Thyroid gland (tissue), 4 donors: ENCODE data around the gene TET3. TPM values are rescaled to one million over a fixed set of nuclear protein-coding genes. Genes with fewer than 3 reads are reported as not detected.

ENCODE experiments used
- DNase-seq, 2 donors: peaks; one replicate each; pipeline ENCODE4 v3.0.0-alpha.2; 2019
- H3K27ac ChIP-seq, 3 donors: fragments of 200-600 bp; sonication (generic); 1 replicate in 2 of 3; 2 replicates in 1 of 3; pipeline ENCODE4 v1.5.1; 2016 to 2019; ENCODE audit warnings: mild to moderate bottlenecking in 1 of 3, moderate library complexity in 1 of 3
- H3K27me3 ChIP-seq: fragments of 200-600 bp; sonication (generic); one replicate; pipeline ENCODE4 v1.5.1; 2019
- H3K36me3 ChIP-seq, 2 donors: fragments of 200-600 bp; sonication (generic); one replicate each; pipeline ENCODE4 v1.5.1; 2016 to 2019
- H3K4me1 ChIP-seq, 2 donors: fragments of 200-600 bp; sonication (generic); one replicate each; pipeline ENCODE4 v1.5.1; 2017 to 2019
- H3K4me3 ChIP-seq, 3 donors: fragments of 200-600 bp; sonication (generic); replicated peaks in 1 of 3; 1 replicate in 2 of 3; 2 replicates in 1 of 3; pipeline ENCODE4 v1.5.1; 2016; ENCODE audit warnings: mild to moderate bottlenecking in 1 of 3
- H3K9me3 ChIP-seq: fragments of 200-600 bp; sonication (generic); one replicate; pipeline ENCODE4 v1.5.1; 2017
- POLR2A ChIP-seq, 2 donors: fragments of 450-650 bp; IDR thresholded peaks; one replicate each; pipeline ENCODE4 v1.6.1; 2017; ENCODE audit warnings: antibody characterized with exemption in 2 of 2, mild to moderate bottlenecking in 2 of 2, moderate library complexity in 1 of 2
- WGBS, 2 donors: methylation state at CpG; one replicate each; pipeline ENCODE4 v1.1.5; 2017; 5-methylcytosine and 5-hydroxymethylcytosine counted together
- intact Hi-C: fragments of 100-400 bp; cut with DNase I; formaldehyde crosslinking; loops from one replicate; pipeline ENCODE4 v1.15.1; 2023
- total RNA-seq, 4 donors: library from RNA; depleted of rRNA; stranded (reverse); fragments of >200 nt; gene quantifications; one replicate each; pipeline ENCODE4 v1.2.3, GENCODE V29; 2016
- TF ChIP-seq, protein P1 (sequence below), 6 experiments: fragments of 200-600 bp in 3 of 6; fragments of 450-650 bp in 3 of 6; sonication (generic) in 3 of 6; IDR thresholded peaks; one replicate each; pipeline ENCODE4 v1.5.1; 2016 to 2019; ENCODE audit warnings: antibody characterized with exemption in 6 of 6, mild to moderate bottlenecking in 2 of 6, inconsistent platforms in 1 of 6, moderate library complexity in 1 of 6

The TET3 gene
- total RNA-seq, 4 donors from 2014 or later, result 6.4 to 10.8 (median 7.5) TPM

DNA sequence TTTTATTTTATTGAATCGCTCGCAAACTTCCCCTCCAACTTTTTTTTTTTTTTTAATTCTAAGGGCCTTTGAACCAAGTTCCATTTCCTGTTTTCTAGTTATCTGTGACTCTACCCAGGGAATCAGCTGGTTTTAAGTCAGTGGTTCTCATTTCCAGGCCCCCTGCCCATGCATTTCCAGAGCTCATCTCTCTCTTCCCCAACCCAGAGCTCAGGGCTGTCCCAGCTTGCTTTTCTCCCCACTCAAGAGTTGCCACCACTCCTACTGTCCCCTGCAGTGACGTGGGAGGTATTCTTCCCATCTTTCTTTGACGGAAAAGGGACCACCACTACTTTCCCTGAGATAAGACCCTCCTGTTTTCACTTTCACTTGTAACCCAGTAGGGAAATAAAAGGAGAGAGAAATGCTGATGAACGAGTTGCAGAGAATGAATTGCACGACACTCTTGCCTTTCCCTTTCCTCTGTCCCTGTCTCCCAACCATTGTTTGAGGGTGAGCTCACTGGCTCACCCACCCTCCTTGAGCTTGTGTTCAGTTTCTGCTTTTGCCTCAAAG, 42.1 kb downstream of the TET3 start:
- DNase-seq, result no peak
- 79 to 83% methylated on average over 6 of the region's 6 CpGs for WGBS, 2 donors
- Histone ChIP-seq H3K36me3 (no peaks in the 10 kb centered on the region), H3K4me3 (no peak overlapping the region), H3K27ac (no peak overlapping the region), H3K9me3 (no peaks in the 10 kb centered on the region), H3K4me1 (peaks cover 0 to 6% of the 10 kb centered on the region in 2 donors), H3K27me3 (no peaks in the 10 kb centered on the region)
- intact Hi-C loops, result no loop called here
- TF ChIP-seq POLR2A (IDR thresholded peaks at IDR 0.05), result no peak
- TF ChIP-seq, protein P1, sequence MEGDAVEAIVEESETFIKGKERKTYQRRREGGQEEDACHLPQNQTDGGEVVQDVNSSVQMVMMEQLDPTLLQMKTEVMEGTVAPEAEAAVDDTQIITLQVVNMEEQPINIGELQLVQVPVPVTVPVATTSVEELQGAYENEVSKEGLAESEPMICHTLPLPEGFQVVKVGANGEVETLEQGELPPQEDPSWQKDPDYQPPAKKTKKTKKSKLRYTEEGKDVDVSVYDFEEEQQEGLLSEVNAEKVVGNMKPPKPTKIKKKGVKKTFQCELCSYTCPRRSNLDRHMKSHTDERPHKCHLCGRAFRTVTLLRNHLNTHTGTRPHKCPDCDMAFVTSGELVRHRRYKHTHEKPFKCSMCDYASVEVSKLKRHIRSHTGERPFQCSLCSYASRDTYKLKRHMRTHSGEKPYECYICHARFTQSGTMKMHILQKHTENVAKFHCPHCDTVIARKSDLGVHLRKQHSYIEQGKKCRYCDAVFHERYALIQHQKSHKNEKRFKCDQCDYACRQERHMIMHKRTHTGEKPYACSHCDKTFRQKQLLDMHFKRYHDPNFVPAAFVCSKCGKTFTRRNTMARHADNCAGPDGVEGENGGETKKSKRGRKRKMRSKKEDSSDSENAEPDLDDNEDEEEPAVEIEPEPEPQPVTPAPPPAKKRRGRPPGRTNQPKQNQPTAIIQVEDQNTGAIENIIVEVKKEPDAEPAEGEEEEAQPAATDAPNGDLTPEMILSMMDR (IDR thresholded peaks at IDR 0.05), result no peak

DNA sequence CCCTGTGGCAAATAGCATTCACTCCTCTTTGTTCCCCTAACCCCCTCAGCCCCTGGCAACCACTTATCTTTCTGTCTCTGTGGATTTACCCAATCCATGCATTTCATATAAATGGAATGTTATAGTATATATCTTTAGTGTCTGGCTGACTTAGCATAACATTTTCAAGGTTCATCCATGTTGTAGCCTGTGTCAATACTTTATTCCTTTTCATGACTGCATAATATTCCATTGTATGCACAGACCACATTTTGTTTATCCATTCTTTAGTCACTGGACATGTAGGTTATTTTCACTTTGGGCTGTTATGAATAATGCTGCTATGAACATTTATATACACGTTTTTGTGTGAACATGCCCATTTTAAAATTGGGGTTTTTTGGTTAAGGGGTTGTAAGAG, 42.8 kb downstream of the TET3 start:
- Histone ChIP-seq H3K4me3 (no peak overlapping the region), H3K4me1 (peaks cover 6% of the 10 kb centered on the region in 2 donors), H3K27ac (no peak overlapping the region), H3K36me3 (no peaks in the 10 kb centered on the region), H3K27me3 (no peaks in the 10 kb centered on the region), H3K9me3 (no peaks in the 10 kb centered on the region)
- WGBS, 2 donors, result 92 to 94% methylated on average over 1 of the region's 1 CpG
- TF ChIP-seq, protein P1 (IDR thresholded peaks at IDR 0.05), result no peak
- TF ChIP-seq POLR2A (IDR thresholded peaks at IDR 0.05), result no peak
- intact Hi-C loops, result no loop called here
- no peak for DNase-seq

- H3K4me3 ChIP-seq, result no peak overlapping the region
- TF ChIP-seq, protein P1 (IDR thresholded peaks at IDR 0.05), result no peak
- no peak for TF ChIP-seq POLR2A (IDR thresholded peaks at IDR 0.05)
- no peaks in the 10 kb centered on the region for H3K27me3 ChIP-seq
- intact Hi-C loops, result no loop called here
- H3K36me3 ChIP-seq, result no peaks in the 10 kb centered on the region
- no peak for DNase-seq
- H3K27ac ChIP-seq, result no peak overlapping the region
- H3K4me1 ChIP-seq, result peaks cover 5 to 8% of the 10 kb centered on the region in 2 donors
- H3K9me3 ChIP-seq, result no peaks in the 10 kb centered on the region
These were observed 43.6 kb downstream of the TET3 start for GRCh38 chr2:74028290-74028689.

GRCh38 chr2:74028741-74029140, 44.0 kb downstream of the TET3 start:
- no peaks in the 10 kb centered on the region for H3K36me3 ChIP-seq
- H3K27me3 ChIP-seq, result no peaks in the 10 kb centered on the region
- H3K27ac ChIP-seq, result no peak overlapping the region
- intact Hi-C loops, result no loop called here
- H3K9me3 ChIP-seq, result no peaks in the 10 kb centered on the region
- H3K4me3 ChIP-seq, result no peak overlapping the region
- no peak for TF ChIP-seq POLR2A (IDR thresholded peaks at IDR 0.05)
- TF ChIP-seq, protein P1 (IDR thresholded peaks at IDR 0.05), result no peak
- H3K4me1 ChIP-seq, result peaks cover 5 to 8% of the 10 kb centered on the region in 2 donors
- no peak for DNase-seq

DNA sequence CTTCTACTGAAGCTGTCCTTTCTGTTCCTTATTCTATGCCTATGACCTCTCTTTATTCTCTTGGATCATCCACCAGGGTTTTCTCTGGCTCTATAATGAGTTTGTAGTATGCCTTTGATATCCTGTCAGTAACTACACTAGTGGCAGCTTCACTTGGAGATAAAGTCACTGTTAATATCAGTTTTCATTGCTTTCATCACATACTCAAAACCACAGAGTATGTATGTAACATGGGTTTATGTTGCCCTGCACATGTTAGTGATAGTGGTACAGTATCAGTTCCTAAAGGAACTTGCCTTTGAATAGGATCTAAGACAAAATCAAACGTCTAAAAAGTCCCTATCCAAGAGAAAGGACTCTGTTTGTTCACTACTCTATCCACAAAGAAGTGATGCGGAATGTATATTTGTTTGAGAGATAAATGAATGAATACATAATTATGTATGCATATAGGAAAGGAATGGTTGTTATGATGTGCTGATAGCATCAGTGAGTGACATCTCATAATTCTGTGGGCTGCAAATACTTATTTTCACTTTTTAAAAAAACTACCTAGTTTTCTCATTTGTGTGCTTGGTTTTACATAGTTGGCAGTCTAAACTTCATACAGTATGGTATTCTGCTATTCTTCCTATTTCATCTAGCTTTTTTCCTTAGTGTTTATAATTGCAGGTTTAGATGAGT, 45.1 kb downstream of the TET3 start:
- whole genome bisulfite sequencing, 2 donors, result 68 to 76% methylated on average over 2 of the region's 2 CpGs
- no peaks in the 10 kb centered on the region for H3K9me3 ChIP-seq
- intact Hi-C loops, result no loop called here
- no peak overlapping the region for H3K4me3 ChIP-seq
- no peak overlapping the region for H3K27ac ChIP-seq
- H3K4me1 ChIP-seq, result peaks cover 5 to 8% of the 10 kb centered on the region in 2 donors
- TF ChIP-seq POLR2A (IDR thresholded peaks at IDR 0.05), result no peak
- TF ChIP-seq, protein P1 (IDR thresholded peaks at IDR 0.05), result no peak
- DNase-seq, result no peak
- H3K36me3 ChIP-seq, result no peaks in the 10 kb centered on the region
- H3K27me3 ChIP-seq, result no peaks in the 10 kb centered on the region
